Suprapubic skin (tissue), 4 donors: Measurements from ENCODE around the gene OR10A4. TPM values are rescaled to one million over a fixed set of nuclear protein-coding genes. Genes with fewer than 3 reads are reported as not detected.
"Not testable (repeated sequence)": the region's sequence is repeated elsewhere in the genome, so short reads cannot be mapped to it uniquely, and the experiment has no call there.

ENCODE experiments used
- DNase-seq, 2 donors: peaks; one replicate each; pipeline ENCODE4 v3.0.0-alpha.2; 2019; ENCODE audit warnings: low spot score in 2 of 2
- H3K27ac ChIP-seq: fragments of 200-600 bp; sonication (generic); one replicate; pipeline ENCODE4 v1.5.1; 2019
- H3K27me3 ChIP-seq: fragments of 200-600 bp; sonication (generic); one replicate; pipeline ENCODE4 v1.5.1; 2019
- H3K36me3 ChIP-seq: fragments of 200-600 bp; sonication (generic); one replicate; pipeline ENCODE4 v1.5.1; 2019
- H3K4me1 ChIP-seq: fragments of 200-600 bp; sonication (generic); one replicate; pipeline ENCODE4 v1.5.1; 2019
- H3K4me3 ChIP-seq: fragments of 200-600 bp; sonication (generic); one replicate; pipeline ENCODE4 v1.5.1; 2019; ENCODE audit warnings: mild to moderate bottlenecking
- H3K9me3 ChIP-seq: fragments of 200-600 bp; sonication (generic); one replicate; pipeline ENCODE4 v1.5.1; 2019
- CTCF ChIP-seq, 2 donors: fragments of 200-600 bp in 1 of 2; fragments of 450-650 bp in 1 of 2; sonication (generic) in 1 of 2; IDR thresholded peaks; one replicate each; pipeline ENCODE4 v1.5.1; 2016 to 2019; ENCODE audit warnings: antibody characterized with exemption in 2 of 2, mild to moderate bottlenecking in 1 of 2, moderate library complexity in 1 of 2
- EP300 ChIP-seq: sonication (generic); formaldehyde crosslinking; IDR thresholded peaks from one replicate; pipeline ENCODE4 v1.6.1; 2017; ENCODE audit warnings: antibody characterized with exemption
- POLR2A ChIP-seq, 2 donors: fragments of 450-650 bp; IDR thresholded peaks; one replicate each; pipeline ENCODE4 v1.6.1; 2017; ENCODE audit warnings: antibody characterized with exemption in 2 of 2, mild to moderate bottlenecking in 2 of 2, moderate library complexity in 2 of 2
- POLR2AphosphoS5 ChIP-seq, 3 donors: sonication (generic); formaldehyde crosslinking; IDR thresholded peaks; one replicate each; pipeline ENCODE4 v1.6.1; 2017; ENCODE audit warnings: antibody characterized with exemption in 3 of 3
- WGBS: methylation state at CpG from one replicate; pipeline ENCODE4 v1.1.5; 2018; 5-methylcytosine and 5-hydroxymethylcytosine counted together
- total RNA-seq, 4 donors: library from RNA; depleted of rRNA; stranded (reverse); fragments of >200 nt; gene quantifications; one replicate each; pipeline ENCODE4 v1.1.0, GENCODE V29; 2016

OR10A4 gene
- total RNA-seq, 4 donors from 2014 or later: not detected

GRCh38 chr11:6895010-6895409 is 18.6 kb downstream of the OR10A4 start:
- H3K4me3 ChIP-seq: no peak overlapping the region

GRCh38 chr11:6898911-6899310 is 22.5 kb downstream of the OR10A4 start:
- Histone ChIP-seq H3K9me3 (no peaks in the 10 kb centered on the region), H3K27me3 (no peaks in the 10 kb centered on the region), H3K4me1 (no peaks in the 10 kb centered on the region), H3K27ac (no peak overlapping the region), H3K4me3 (no peak overlapping the region), H3K36me3 (no peaks in the 10 kb centered on the region)
- no peak for TF ChIP-seq EP300
- TF ChIP-seq POLR2A (IDR thresholded peaks at IDR 0.05): no peak
- no peak for TF ChIP-seq POLR2AphosphoS5 (IDR thresholded peaks at IDR 0.05)
- TF ChIP-seq CTCF (IDR thresholded peaks at IDR 0.05): no peak
- 68% methylated on average over 1 of the region's 1 CpG for WGBS
- DNase-seq: no peak

More at GRCh38 chr11:6895010-6895409, 18.6 kb downstream of the OR10A4 start:
- Histone ChIP-seq H3K9me3 (no peaks in the 10 kb centered on the region), H3K27ac (no peak overlapping the region), H3K27me3 (no peaks in the 10 kb centered on the region), H3K36me3 (no peaks in the 10 kb centered on the region), H3K4me1 (no peaks in the 10 kb centered on the region)
- TF ChIP-seq CTCF (IDR thresholded peaks at IDR 0.05) (no peak), POLR2A (IDR thresholded peaks at IDR 0.05) (no peak), EP300 (no peak), POLR2AphosphoS5 (IDR thresholded peaks at IDR 0.05) (no peak)
- no peak for DNase-seq

- Histone ChIP-seq H3K9me3 (no peaks in the 10 kb centered on the region), H3K27me3 (no peaks in the 10 kb centered on the region), H3K36me3 (no peaks in the 10 kb centered on the region), H3K4me1 (no peaks in the 10 kb centered on the region), H3K4me3 (no peak overlapping the region), H3K27ac (no peak overlapping the region)
- 54% methylated on average over 2 of the region's 2 CpGs for WGBS
- DNase-seq: no peak
- TF ChIP-seq POLR2A (IDR thresholded peaks at IDR 0.05) (no peak), CTCF (IDR thresholded peaks at IDR 0.05) (no peak), POLR2AphosphoS5 (IDR thresholded peaks at IDR 0.05) (no peak), EP300 (no peak)
Measured at GRCh38 chr11:6900327-6900999, 24.0 kb downstream of the OR10A4 start.

GRCh38 chr11:6904804-6905203 is 28.4 kb downstream of the OR10A4 start:
- not testable (repeated sequence) for H3K27ac ChIP-seq, H3K36me3 ChIP-seq, DNase-seq, H3K9me3 ChIP-seq, H3K27me3 ChIP-seq, H3K4me1 ChIP-seq, H3K4me3 ChIP-seq
- 87% methylated on average over 8 of the region's 13 CpGs for WGBS

- Histone ChIP-seq H3K4me1 (no peaks in the 10 kb centered on the region), H3K27ac (no peak overlapping the region), H3K27me3 (no peaks in the 10 kb centered on the region), H3K9me3 (no peaks in the 10 kb centered on the region), H3K36me3 (no peaks in the 10 kb centered on the region), H3K4me3 (no peak overlapping the region)
- TF ChIP-seq EP300: no peak
- no peak for TF ChIP-seq CTCF (IDR thresholded peaks at IDR 0.05)
- TF ChIP-seq POLR2A (IDR thresholded peaks at IDR 0.05): no peak
- TF ChIP-seq POLR2AphosphoS5 (IDR thresholded peaks at IDR 0.05): no peak
- no peak for DNase-seq
- WGBS: 94% methylated on average over 3 of the region's 3 CpGs
Measured at GRCh38 chr11:6911378-6911777, 35.0 kb downstream of the OR10A4 start.

- TF ChIP-seq POLR2AphosphoS5 (IDR thresholded peaks at IDR 0.05): no peak
- TF ChIP-seq CTCF (IDR thresholded peaks at IDR 0.05): no peak
- no peak for TF ChIP-seq EP300
- no peak for TF ChIP-seq POLR2A (IDR thresholded peaks at IDR 0.05)
- Histone ChIP-seq H3K9me3 (no peaks in the 10 kb centered on the region), H3K4me1 (no peaks in the 10 kb centered on the region), H3K27me3 (no peaks in the 10 kb centered on the region), H3K27ac (no peak overlapping the region), H3K4me3 (no peak overlapping the region), H3K36me3 (no peaks in the 10 kb centered on the region)
- WGBS: 36% methylated on average over 3 of the region's 3 CpGs
- DNase-seq: no peak
Measured at GRCh38 chr11:6911948-6912347, 35.5 kb downstream of the OR10A4 start.
